GM23338 (cell line): ENCODE results near the gene LRBA.

ENCODE experiments used
- EZH2 ChIP-seq: fragments of 200-600 bp; sonication (generic); IDR thresholded peaks from one replicate; pipeline ENCODE4 v1.8.0; 2017; ENCODE audit warnings: antibody characterized with exemption, mild to moderate bottlenecking, low read depth; ENCODE audit not compliant: unreplicated experiment
- NANOG ChIP-seq: IDR thresholded peaks from 2 replicates; pipeline ENCODE4 v1.6.1; 2016; ENCODE audit warnings: antibody characterized with exemption, borderline replicate concordance
- POLR2AphosphoS5 ChIP-seq: IDR thresholded peaks from 2 replicates; pipeline ENCODE4 v1.6.1; 2016; ENCODE audit warnings: antibody characterized with exemption, low read depth
- ZNF331 ChIP-seq: fragments of 250-450 bp; sonication (Bioruptor Pico); IDR thresholded peaks from 2 replicates; pipeline ENCODE4 v1.5.0; 2020; ENCODE audit warnings: low read depth, mild to moderate bottlenecking, moderate library complexity
- TF ChIP-seq, protein P1 (sequence below), 2 experiments: fragments of 200-600 bp in 1 of 2; sonication (generic) in 1 of 2; conservative IDR thresholded peaks; 2 replicates each; pipeline versions ENCODE4 v1.5.1 to v1.6.1; 2016 to 2017; ENCODE audit warnings: antibody characterized with exemption in 2 of 2, low read depth in 2 of 2, mild to moderate bottlenecking in 2 of 2, moderate library complexity in 1 of 2
- TF ChIP-seq, protein P2 (sequence below): IDR thresholded peaks from 2 replicates; pipeline ENCODE4 v1.6.1; 2016; ENCODE audit warnings: antibody characterized with exemption
- TF ChIP-seq, protein P3 (sequence below): IDR thresholded peaks from one replicate; pipeline ENCODE4 v1.6.1; 2018; ENCODE audit warnings: antibody characterized with exemption; ENCODE audit not compliant: unreplicated experiment

DNA sequence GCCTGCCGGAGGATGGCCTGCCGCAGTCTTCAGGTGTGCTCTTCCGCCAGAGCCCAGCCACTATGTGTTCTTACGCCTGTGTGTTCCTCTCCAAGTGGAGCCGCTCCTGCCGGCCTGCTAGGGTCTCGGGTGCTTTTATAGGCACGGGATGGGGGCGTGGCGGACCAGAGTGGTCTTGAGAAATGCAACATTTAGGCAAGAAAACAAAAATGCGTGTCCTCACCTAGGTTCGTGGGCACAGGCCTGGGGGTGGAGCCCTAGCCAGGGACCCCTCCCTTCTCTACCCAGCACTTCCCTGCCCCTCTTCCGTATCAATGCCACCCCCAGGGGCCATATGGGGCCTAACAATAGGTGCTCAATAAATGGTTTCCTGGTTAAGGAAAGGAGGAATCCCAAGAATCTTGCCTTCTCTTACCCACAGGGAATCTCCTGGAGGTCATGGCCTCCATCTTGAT is 34.4 kb upstream of the LRBA start:
- TF ChIP-seq POLR2AphosphoS5 (peak; percentile 64), NANOG (peak; percentile 13; the same call in 1 of the 2 replicates), EZH2 (no peak), ZNF331 (CRISPR knock-in tag) (no peak)
- TF ChIP-seq, protein P1, sequence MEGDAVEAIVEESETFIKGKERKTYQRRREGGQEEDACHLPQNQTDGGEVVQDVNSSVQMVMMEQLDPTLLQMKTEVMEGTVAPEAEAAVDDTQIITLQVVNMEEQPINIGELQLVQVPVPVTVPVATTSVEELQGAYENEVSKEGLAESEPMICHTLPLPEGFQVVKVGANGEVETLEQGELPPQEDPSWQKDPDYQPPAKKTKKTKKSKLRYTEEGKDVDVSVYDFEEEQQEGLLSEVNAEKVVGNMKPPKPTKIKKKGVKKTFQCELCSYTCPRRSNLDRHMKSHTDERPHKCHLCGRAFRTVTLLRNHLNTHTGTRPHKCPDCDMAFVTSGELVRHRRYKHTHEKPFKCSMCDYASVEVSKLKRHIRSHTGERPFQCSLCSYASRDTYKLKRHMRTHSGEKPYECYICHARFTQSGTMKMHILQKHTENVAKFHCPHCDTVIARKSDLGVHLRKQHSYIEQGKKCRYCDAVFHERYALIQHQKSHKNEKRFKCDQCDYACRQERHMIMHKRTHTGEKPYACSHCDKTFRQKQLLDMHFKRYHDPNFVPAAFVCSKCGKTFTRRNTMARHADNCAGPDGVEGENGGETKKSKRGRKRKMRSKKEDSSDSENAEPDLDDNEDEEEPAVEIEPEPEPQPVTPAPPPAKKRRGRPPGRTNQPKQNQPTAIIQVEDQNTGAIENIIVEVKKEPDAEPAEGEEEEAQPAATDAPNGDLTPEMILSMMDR (conservative IDR thresholded peaks at IDR 0.05; ENCODE audit: low read depth in 2 of 2), result no peak
- TF ChIP-seq, protein P2, sequence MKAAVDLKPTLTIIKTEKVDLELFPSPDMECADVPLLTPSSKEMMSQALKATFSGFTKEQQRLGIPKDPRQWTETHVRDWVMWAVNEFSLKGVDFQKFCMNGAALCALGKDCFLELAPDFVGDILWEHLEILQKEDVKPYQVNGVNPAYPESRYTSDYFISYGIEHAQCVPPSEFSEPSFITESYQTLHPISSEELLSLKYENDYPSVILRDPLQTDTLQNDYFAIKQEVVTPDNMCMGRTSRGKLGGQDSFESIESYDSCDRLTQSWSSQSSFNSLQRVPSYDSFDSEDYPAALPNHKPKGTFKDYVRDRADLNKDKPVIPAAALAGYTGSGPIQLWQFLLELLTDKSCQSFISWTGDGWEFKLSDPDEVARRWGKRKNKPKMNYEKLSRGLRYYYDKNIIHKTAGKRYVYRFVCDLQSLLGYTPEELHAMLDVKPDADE, result no peak
- TF ChIP-seq, protein P3, sequence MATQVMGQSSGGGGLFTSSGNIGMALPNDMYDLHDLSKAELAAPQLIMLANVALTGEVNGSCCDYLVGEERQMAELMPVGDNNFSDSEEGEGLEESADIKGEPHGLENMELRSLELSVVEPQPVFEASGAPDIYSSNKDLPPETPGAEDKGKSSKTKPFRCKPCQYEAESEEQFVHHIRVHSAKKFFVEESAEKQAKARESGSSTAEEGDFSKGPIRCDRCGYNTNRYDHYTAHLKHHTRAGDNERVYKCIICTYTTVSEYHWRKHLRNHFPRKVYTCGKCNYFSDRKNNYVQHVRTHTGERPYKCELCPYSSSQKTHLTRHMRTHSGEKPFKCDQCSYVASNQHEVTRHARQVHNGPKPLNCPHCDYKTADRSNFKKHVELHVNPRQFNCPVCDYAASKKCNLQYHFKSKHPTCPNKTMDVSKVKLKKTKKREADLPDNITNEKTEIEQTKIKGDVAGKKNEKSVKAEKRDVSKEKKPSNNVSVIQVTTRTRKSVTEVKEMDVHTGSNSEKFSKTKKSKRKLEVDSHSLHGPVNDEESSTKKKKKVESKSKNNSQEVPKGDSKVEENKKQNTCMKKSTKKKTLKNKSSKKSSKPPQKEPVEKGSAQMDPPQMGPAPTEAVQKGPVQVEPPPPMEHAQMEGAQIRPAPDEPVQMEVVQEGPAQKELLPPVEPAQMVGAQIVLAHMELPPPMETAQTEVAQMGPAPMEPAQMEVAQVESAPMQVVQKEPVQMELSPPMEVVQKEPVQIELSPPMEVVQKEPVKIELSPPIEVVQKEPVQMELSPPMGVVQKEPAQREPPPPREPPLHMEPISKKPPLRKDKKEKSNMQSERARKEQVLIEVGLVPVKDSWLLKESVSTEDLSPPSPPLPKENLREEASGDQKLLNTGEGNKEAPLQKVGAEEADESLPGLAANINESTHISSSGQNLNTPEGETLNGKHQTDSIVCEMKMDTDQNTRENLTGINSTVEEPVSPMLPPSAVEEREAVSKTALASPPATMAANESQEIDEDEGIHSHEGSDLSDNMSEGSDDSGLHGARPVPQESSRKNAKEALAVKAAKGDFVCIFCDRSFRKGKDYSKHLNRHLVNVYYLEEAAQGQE, result no peak
